Measurements from ENCODE around the gene ATP10B.

Gene ATP10B

DNA sequence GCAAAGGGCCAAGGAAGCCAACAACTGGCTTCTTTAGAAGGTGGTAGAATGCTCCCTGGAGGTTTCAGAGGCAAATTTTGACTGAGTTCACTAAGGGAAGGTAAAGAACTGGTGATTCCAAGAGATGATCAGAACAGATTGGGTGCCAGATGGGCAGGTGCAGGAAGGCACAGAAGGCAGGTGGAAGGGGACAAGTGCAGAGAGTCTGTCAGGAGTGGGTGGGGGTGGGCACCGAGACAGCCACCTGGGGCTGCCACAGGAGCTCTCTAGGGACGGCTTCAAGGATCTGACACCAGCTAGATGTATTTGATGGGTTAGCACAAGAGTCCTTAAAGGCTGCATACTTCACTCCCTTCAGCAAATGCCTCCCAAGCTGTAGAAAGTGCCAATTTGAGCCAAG, 223.0 kb downstream of the ATP10B start:
- DNase-seq, result no peak

DNA sequence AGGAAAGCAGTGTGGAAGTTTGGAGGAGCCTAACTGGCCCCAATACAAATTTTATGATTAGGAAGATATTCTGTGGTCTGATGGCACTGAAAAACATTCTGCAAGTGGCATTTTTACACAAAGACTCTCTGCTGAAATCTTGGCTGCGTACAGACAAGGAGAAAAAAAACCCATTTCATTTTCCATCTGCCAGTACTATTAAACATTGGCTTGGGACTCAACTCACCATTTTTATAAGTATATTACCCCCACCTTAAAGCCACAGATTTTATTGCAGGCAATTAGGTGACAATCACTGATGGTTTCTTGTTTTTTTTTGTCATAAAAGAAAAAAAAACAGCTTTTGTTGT, 223.4 kb downstream of the ATP10B start:
- no peak for DNase-seq

DNA sequence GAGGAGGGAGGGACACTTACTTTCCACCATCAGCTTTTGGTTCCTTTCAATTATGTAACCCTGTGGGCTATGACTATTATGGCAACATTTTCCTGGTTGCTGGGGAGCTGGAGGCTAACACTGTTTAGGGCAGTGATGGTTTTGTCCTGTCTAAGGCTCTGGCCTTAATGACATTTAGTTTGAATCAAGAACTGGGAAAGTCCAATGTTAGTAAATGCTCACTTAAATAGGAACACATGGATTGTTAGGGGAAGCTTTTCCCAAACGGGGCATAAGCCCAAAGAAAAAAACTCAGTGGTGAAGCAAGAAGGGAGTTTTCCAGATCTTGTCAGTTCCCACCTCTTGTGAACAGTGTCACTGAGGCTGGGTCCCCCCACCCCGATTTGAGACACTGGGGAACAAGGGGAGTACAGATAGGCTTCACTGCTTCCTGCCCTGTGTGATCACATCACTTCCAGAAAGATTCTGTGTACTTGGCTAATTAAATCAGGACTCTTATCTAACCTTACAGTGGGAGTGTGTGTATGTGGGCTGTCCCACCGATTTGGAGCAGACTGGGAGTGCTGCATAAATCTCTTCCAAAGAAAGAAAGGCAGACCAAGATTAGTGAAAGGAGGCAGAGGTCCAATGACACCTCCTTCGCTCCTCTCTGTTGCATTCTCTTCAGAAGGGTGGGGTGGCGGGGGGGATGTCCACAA, 223.9 kb downstream of the ATP10B start:
- no peak for DNase-seq

DNA sequence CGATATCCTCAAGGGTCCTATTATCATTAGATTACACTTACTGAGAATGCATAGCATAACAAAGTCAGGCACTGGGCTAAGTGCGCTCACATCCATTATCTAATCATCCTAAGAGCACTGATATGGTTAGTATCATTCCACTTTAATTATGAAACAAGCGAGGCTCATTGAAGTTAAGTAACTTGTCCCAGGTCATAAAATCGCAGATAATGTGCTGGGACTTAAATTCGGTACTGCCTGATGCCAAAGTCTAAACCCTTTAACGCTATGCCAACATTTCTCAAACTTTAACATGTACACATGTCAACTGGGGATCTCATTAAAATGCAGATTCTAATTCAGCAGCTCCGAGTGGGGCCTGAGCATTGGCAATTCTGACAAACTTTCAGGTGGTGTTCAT, 225.7 kb downstream of the ATP10B start:
- no peak for DNase-seq

DNA sequence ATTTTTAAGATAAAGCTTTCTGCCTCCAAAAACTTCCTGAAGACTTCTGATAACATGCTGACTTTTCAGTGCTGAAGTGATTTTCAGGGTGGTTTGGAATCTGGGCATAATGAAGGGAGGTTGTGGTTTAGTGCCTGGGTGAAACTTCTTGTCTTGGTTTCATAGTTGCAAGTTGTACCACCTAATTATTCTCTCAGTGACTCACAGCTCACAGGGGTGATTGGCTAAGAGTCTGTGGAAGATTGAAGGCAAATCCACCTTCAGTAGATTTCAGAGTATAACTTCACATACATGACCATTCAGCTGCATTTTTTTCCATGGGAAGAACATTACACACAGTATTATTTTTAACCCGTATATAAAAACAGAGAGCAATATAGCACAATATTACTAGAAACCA, 230.5 kb downstream of the ATP10B start:
- no peak for DNase-seq

DNA sequence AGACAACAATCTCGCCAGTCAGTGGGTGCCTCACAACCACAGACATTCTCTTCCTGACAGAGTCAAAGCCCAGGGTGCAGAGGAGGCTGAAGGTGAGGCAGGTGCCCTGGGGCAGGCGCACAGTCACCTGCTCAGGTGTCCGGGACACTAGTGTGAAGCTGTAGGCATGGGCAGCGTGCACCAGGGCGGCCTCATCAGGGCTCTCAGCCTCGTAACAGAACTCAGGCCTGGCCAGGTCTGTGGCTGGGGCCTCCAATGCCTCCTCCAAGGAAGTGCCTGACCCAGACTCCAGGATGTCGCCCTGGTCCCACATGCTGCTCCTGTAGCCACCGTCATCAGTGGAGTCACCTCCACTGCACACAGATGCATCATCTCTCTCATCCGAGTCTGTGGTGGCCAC, 231.6 kb downstream of the ATP10B start:
- DNase-seq, result no peak

DNA sequence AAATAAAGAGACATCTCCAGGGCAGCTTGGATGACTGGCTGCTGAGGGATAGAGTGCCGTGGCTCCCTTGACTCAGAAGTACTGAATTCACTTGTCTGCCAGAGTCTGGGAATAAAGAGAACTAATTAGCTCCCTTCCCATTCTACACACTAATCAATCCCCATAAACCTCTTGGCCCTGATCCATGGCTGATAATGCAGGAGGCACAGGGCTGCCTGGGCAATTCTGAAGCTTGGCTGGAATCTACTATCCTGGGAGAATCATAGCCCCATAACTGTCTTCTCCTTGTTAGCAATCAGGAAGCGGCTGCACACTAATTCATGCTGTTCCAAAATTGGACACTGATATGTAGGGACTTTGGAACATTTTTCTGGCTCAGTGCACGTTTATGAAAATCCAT, 232.6 kb downstream of the ATP10B start:
- DNase-seq, result no peak

DNA sequence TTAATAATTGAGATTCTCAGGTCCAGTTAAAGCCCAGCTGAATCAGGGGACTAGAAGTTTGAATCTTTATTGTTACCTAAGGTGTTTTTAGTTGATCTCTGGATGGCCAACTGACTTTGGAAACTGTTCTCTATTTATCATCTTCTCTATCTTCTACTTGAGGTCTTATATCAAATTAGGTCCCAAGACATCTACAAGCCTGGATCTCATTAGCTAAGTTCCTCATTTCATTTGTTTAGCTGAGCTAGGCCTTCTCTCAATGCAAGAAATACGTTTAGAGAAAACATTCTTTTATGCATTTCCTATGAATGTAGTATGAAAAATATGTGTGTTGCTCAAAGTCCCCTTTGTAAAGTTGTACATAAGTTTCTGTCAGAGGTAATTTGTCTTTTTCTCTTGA, 233.7 kb downstream of the ATP10B start:
- no peak for DNase-seq

DNA sequence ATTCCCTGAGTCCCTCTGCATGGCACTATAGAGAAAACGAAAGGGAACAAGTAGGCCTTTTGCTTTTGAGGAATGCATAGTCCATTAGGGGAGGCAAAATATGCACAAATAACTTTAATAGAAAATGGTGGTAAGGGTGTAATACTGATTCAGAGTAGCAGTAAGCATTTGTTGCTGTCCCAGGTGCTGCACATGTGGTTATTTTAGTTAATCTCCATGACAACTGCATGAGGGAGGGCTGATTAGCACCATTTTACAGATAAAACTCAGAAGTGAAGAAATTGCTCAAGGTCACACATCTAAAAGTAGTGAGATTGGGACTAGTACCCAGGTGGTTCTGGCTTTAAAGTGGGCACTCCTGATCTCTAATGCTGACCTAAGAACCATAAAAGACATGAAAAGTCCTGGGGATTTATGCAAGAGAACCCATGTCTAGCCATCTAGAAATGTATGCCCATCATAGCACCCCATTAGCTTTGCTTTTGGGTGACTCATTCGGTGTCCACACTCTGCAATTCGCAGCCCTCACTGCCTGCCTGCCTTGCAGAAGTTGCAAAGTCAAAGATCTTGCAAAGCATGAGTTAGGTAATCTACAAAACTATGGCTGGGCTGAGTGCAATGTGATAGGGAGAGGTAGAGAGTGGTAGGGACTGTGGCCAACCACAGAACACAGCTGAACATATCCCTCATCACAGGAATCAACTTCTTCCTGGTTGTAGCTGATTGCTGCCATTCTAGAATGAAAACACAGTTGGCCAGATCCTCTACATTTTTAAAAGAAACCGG, 235.1 kb downstream of the ATP10B start:
- DNase-seq, result no peak

DNA sequence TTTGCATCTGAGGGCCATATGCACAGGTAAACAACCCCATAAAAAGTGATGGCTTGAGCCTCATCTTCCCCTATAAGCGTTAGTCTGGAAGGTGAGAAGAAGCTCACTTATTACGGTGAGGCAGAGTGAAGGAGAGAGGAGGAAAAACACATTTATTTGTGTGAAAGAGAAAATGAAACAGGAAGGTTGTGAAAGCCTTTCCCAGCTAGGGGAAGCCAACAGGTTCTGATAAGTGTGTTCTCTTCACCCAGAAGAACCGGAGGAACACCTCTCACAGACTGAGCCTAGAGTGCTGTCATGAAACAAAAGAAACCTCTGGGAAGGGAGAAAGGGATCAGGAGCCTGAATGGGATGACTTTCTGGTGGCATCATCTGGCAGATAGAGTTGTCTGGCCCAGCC, 237.9 kb downstream of the ATP10B start:
- DNase-seq, result no peak

DNA sequence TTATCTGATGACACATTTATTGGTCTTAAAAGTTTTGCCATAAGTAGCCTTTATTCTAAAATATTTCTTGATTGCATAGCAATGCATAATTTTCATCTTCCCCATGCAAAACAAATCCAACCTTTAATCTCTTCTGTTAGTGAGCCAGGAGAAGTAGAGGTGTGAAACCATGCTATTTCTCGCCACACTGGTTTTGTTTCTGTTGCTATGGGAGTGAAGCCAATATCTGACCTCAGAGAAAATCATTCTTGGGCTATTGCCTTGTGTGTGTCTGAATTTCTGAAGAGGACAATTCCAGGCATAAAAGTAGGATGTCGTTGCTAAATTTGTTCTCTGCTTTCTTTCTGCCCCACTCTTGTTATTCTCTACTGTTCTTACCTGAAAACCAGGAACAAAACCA, 246.7 kb downstream of the ATP10B start:
- no peak for DNase-seq

DNA sequence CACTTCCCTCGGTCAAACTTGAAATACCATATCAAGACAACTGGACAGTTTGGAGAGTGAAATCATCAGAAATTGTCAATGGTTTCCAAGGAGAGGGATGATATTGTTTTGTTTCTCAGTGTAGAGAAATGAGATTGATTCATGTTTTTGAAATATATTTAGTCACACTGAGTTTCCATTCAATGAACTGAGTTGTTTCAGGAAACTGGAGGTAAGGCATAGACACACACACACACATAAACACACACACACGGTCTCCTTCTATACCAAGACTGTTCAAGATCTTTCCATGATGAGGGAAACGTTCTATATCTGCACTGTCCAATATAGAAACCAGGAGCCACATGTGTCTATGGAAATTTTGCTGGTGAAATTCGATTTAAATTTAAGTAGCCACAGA, 247.5 kb downstream of the ATP10B start:
- no peak for DNase-seq

DNA sequence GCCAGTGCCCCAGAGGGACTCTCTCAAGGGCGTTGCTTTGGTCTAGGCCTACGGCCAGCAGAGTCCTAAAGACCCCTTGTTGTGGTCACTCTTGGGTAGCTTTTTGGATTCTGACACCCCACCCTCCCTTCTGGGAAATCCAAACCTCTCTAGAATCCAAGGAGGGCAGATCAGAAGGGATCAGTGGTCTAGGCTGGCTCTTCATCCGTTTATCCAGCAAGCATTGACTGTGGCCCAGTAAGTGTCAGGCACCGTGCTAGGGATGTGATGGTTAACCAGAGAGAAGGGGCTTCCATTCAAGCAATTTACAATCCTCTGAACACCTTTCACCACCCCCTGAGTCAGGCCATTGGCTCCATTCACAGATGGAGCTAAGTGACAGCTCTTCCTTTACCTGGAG, 249.3 kb downstream of the ATP10B start:
- no peak for DNase-seq

DNA sequence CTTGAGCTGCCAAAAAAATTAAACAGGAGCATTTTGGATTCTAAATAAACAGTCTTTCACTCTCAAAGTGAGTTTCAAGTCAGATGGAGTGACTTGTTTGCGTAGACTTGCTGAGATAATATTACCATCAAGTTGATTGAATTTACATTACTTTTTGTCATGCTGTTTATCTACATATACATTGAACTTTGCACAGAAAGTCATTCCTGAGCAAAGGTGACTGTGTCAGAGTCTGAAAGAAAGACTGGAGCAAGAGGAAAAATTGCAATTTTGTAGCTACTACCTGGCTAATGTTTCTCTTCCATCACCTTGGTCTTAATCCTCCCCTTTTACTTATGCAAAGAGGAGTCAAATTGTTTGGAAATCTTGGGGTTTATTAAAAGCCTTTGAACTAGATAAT, 251.0 kb downstream of the ATP10B start:
- no peak for DNase-seq

DNA sequence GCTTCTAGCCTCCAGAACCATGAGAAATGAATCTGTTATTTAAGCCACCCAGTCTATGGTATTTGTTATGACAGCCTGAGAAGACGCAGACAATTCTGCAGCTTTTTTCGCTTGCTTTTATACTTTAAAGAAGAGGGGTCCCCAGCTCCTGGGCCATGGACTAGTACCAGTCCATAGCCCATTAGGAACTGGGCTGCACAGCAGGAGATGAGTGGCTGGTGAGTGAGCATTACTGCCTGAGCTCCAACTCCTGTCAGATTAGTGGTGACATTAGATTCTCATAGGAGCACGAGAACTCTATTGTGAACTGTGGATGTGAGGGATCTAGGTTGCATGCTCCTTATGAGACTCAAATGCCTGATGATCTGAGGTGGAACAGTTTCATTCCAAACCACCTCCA, 278.7 kb downstream of the ATP10B start:
- no peak for DNase-seq

DNA sequence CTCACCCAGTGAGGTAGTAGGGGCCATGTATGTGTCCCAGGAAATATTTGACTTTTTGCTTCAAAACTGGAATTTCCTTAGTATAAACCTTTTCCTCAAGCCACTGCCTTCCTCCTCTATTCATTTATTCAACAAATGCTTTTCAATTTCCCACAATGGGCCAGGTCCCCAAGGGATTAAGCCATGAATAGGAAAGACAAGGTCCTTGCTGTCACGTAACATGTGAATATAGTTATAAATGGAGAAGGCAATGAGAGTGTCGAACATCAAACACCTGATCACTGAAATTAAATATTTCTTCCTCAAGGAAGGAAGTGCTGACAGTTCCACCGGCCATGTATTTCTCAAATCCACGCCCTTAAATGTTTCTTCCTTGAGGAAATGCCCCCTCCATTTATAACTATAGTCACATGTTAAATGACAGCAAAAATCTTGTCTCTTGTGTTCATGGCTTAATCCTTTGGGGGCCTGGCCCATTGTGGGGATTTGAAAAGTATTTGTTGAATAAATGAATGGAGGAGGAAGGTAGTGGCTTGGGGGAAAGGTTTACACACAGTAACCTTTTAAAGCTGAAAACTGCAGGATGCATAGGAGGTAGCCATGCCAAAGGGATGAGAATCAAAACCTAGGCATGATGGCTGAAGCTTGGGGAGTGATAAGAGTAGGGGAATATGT, 284.8 kb downstream of the ATP10B start:
- DNase-seq, result no peak

DNA sequence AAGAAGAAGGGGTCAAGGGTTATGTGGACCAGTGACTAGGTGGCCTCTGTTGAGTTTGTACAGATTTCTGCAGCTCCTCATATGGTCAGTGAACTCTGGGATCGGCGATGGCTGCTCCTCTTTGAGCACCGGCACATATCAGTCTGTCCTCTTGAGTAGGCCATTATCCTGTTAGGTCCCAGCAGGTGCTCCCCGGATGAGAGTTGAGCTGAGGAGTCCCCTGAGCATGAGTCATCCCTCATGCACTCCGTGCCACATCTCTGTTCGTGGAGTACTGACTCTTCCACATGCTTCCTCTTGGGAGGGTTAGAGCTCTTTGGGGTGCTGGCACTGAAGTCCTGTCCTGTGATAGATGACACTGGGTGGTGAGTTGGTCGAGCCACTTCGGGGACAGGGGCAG, 286.6 kb downstream of the ATP10B start:
- DNase-seq, result no peak

DNA sequence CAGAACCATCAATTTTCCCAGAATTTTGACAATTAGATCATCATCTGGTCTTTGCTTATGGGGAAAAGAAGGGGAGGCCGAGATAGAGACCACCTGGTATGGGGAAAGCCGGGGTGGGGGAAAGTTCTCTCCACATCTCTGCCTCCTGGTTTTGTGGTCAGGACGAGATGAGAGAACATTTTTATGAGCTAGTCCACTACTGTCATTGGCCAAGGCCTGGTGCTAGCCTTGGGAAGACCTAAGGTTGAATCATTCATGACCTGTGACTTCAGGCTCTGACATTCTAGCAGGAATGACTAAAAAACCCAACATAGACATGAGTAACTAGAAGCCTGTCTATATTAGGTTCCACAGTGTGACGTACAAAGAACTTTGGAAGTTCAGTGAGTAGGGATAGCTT, 295.2 kb downstream of the ATP10B start:
- no peak for DNase-seq

DNA sequence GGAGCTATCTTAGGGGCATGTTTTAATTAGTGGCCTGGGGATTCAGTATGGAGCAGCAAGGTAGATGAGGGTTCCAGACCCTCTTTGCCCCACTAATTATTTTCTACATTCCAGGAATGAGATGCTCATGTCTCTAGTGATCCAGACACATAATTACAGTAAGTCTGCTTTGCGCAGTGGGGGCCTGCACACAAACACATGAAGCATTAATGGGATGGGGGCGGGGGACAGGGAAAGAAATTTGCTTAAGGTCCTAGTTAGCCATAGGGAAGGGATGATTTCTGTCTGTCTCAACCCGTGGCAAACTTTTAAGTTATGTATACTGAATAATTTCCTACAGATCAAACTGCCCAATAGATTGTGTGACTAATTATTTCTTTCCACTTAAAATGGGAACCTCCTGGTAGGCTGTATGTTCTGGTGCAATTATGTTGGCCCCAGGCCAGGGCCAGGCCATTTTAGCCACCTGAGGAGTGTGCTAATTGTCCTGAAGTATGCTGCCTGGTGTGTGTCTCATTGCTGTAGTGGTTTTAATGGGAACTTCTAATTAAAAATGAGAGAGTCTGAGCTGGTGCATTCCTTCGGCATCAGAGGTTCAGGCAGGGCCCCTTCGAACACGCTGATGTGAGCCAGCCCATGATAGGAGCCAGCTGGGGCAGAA, 295.9 kb downstream of the ATP10B start:
- DNase-seq, result no peak

DNA sequence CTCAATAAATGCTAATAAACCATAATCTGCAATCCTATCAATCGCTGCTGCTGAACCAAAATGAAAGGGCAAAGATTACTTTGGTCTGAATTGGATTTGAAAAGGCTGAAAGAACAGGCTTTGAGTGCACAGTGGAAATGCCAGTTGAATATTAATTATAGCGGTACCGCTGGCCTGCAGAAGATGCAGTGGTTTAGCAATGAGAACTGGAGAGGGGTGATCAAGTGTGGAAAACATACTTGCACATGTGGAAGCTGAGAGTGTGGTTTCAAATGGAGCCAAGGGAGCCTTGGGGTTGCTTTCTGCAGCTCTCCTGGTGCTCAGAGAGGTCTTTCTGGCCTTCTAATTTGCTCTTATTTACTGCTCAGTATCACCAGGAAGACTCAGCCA, 296.4 kb downstream of the ATP10B start:
- no peak for DNase-seq

DNA sequence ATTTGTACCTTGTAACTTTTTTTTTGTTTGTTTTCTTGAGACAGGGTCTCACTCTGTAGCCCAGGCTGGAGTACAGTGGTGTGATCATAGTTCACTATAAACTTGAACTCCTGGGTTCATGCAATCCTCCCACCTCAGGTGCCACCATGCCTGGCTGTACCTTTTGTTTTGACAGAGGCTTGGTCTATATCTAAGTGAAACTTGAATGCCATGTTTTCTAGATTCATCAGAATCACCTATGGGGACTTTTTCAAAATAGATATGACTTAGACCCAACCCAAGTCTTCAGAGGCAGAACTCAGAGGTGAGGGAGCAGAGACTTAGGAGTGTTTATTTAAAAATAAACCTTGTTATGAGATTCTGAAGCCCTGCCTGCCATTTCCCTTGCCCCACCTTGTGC, 301.9 kb downstream of the ATP10B start:
- no peak for DNase-seq

DNA sequence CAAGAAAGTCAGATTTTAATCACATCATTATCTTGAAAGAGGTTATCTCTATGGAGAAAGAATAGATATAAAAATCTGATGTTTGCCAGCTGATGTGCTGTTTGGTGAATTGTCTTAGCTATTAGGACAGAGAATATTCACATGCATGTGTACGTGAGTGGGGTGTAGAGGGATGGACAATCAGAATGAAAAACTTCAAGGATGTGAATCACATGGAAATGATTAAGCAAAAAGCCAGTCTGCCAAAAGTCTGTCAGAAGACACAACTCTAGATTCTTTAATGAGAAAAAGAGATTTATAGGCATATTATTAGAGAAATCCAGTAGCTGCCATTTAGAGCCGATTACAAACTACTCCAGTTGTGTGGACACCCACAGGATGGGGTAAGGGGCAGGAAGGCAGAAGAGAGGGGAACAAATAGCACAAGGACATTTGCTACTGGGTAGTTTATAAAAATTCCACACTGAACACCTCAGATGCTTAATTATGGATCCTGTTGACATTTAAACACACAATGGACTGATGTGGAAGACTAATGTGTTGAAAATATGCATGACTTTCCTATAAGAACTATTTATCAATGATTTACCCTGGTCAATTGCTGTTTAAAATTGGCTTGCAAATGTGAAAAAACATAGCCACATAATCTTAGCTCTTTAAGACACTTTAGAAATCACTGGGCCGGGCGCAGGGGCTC, 302.9 kb downstream of the ATP10B start:
- DNase-seq, result no peak

DNA sequence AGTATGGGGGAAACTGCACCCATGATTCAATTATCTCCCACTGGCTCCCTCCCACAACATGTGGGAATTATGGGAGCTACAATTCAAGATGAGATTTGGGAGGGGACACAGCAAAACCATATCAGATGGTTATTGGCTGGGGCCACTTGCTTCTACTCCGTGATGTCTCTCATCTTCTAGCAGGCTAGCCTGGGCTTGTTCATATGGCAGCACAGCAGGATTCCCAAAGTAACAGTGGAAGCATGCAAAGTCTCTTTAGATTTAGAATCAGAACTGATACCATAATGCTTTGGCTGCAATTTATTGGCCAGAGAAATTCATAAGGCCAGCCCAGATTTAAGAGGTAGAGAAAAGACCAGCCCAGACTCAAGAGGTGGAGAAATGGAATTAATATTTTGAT, 304.1 kb downstream of the ATP10B start:
- no peak for DNase-seq
